Rectal smooth muscle tissue (tissue), 1 donor: ENCODE results near the gene S100A9.
"Not testable (repeated sequence)": the region's sequence is repeated elsewhere in the genome, so short reads cannot be mapped to it uniquely, and the experiment has no call there.

Experiments
- H3K27ac ChIP-seq: one replicate; pipeline ENCODE4 v1.7.0; 2013; ENCODE audit warnings: low read depth, low read length, inconsistent platforms
- H3K27me3 ChIP-seq: one replicate; pipeline ENCODE4 v1.7.0; 2013; ENCODE audit warnings: low read length; ENCODE audit not compliant: control insufficient read depth, insufficient read depth
- H3K36me3 ChIP-seq: one replicate; pipeline ENCODE4 v1.7.0; 2013; ENCODE audit warnings: low read length; ENCODE audit not compliant: control insufficient read depth, insufficient read depth
- H3K4me1 ChIP-seq: one replicate; pipeline ENCODE4 v1.7.0; 2013; ENCODE audit warnings: low read length; ENCODE audit not compliant: control insufficient read depth, insufficient read depth
- H3K4me3 ChIP-seq: one replicate; pipeline ENCODE4 v1.7.0; 2013; ENCODE audit warnings: low read length
- H3K9ac ChIP-seq: one replicate; pipeline ENCODE4 v1.7.0; 2013; ENCODE audit warnings: low read length

The S100A9 gene

DNA sequence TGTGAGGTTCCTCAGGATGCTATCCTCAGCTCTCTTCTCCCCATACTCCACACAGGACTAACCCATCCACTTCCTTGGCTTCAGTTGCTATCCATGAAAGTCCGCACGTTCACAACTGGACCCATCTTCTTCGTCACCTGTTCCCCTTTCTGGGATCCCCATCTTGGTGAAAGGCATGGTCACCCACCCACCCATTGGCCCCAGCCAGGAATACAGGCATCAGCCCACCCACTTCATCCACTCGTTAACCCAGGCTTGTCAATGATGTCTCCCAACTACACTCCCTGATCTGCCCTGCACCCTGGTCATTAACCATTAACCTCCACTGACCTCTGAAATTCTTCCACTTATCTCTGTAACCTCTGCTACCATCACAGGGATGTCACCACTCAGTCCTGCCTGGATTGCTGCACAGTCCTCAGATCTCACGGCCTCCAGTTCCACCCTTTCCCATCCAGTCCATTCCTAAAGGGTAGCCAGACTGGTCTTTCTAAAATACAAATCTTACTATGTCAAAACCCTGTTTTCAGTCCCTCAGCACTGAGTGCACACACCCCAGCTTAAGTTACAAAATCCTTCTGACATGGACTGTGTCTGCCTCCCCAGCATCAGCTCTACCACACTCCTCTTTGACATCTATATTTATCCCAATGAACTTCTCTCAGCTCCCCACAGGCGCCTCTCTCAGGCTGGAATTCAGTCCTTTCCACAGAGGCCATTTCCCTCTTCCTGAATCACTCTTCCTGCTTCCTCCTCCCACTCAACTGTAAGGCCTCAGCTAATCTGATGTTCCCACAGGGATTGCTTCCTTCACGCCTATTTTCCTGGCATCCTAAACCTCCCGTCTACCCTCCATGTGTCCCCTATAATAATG lies 19.4 kb upstream of the S100A9 start:
- Histone ChIP-seq H3K9ac (no peak overlapping the region), H3K4me3 (no peak overlapping the region), H3K36me3 (no peaks in the 10 kb centered on the region), H3K4me1 (no peaks in the 10 kb centered on the region), H3K27me3 (peaks cover 4% of the 10 kb centered on the region), H3K27ac (no peak overlapping the region)

DNA sequence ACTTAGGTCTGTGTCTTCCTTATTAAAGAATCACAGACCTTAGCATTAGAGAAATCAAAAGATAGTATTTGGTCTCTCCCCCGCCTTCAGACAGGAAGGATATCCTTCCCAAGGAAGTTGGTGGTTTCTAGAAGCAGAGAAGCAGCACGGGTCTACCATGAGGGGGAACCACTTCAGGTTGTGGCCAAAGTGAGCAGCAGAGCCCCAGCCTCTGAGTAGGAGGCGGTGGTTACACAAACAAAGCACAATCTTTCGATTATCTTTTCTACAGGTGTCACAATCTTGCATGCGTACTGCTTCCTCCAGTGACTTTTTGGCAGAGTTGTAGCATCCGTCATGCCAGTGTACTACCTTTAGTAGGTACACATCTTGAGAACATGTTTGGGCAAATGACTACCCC lies 17.9 kb upstream of the S100A9 start:
- no peaks in the 10 kb centered on the region for H3K4me1 ChIP-seq
- no peak overlapping the region for H3K27ac ChIP-seq
- H3K27me3 ChIP-seq: peaks cover 4% of the 10 kb centered on the region
- no peak overlapping the region for H3K9ac ChIP-seq
- no peaks in the 10 kb centered on the region for H3K36me3 ChIP-seq
- no peak overlapping the region for H3K4me3 ChIP-seq

DNA sequence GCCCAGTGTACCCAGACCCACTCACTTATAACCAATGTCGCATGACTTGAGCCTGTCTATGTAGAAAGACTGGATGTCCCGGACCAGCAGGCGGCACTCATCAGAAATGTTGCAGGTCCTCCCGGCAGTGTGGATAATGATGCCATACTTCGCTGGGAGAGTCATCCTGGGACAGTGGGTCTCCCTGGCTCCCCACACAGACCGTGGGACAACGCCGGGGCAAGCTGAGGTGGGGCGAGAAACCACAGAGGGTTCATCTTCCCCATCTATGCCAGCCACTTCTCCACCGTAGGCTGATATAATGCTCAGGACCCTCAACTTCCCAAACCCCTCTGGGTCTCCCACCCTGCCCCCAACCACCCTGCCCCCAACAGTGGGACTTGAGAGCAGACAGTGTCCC lies 17.3 kb upstream of the S100A9 start:
- Histone ChIP-seq H3K36me3 (no peaks in the 10 kb centered on the region), H3K27me3 (peaks cover 4% of the 10 kb centered on the region), H3K9ac (no peak overlapping the region), H3K4me3 (no peak overlapping the region), H3K4me1 (no peaks in the 10 kb centered on the region), H3K27ac (no peak overlapping the region)

DNA sequence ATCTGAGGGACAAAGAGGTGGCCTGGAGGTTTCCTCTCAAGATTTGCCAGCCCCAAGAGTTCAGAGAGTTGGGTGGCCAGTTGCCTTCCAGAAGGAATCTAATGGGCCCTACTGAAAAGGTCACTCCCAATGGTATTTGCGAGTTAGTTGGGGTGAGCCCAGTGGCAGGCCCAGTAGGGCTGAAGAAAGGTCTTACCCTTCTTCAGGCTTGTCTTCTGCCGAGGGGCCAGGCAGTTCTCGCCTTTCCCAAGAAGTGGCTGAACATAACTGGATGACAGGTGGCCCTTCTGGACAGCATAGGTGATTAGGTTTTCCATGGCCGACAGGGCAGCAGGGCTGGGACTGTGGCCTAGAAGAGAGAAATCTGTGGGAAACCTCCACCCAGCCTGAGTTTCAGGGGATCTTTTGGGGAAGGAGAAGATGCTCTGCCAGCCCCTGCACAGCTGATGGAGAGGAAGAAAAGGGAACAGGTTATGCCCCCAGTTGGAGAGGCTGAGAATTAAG lies 16.2 kb upstream of the S100A9 start:
- peaks cover 4% of the 10 kb centered on the region for H3K27me3 ChIP-seq
- H3K4me3 ChIP-seq: no peak overlapping the region
- no peak overlapping the region for H3K27ac ChIP-seq
- H3K9ac ChIP-seq: no peak overlapping the region
- no peaks in the 10 kb centered on the region for H3K4me1 ChIP-seq
- no peaks in the 10 kb centered on the region for H3K36me3 ChIP-seq

DNA sequence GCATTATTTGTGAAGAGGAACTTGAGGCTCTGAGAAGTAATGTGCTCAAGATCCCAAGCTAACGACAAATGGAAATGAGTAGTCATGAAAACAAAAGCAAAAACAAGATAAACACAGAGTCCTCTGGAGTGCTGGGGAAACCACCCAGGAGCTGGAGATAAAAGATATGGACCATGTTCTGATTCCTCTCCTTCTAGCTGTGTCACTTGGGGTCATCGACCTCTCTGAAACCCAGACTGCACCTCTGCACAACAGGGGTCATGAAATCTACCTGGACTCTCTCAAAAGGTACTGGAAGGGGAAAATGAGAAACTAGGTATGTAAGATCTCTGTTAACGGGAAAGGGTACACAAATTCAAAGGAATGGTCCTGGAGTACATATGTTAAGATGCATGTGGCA lies 15.5 kb upstream of the S100A9 start:
- Histone ChIP-seq H3K36me3 (no peaks in the 10 kb centered on the region), H3K4me3 (no peak overlapping the region), H3K27me3 (peaks cover 4% of the 10 kb centered on the region), H3K4me1 (no peaks in the 10 kb centered on the region), H3K9ac (no peak overlapping the region), H3K27ac (no peak overlapping the region)

DNA sequence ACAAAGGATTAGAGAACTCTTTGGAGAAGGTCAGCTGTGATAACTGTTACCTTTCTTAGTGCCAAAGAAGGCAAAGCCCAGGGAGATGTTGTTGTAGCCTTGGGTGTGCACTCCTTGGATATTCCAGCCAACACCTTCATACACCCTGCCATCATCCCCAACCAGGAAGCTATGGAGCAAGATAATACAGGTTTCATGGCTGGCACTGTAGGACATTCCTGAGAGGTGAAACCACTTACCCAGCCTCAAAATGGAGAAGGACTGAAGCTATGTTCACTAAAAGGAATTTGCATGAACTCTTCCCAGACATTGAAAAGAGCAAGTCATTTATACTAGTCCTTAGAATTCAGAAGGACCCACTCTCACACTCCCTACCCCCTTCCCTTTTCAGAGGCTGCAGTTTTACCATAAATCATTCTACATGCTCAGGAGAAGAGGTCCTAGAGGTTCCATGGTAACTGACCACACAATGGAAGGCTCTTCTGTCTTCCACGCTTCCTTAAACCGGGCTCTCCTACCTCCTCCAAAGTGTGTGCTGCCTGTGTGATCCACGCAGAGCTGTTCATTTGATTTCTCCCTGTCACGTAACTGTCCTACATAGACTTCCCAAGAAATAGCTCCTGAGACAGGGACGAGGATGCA lies 14.5 kb upstream of the S100A9 start:
- Histone ChIP-seq H3K27ac (no peak overlapping the region), H3K27me3 (peaks cover 4% of the 10 kb centered on the region), H3K4me1 (no peaks in the 10 kb centered on the region), H3K36me3 (no peaks in the 10 kb centered on the region), H3K9ac (no peak overlapping the region), H3K4me3 (no peak overlapping the region)

DNA sequence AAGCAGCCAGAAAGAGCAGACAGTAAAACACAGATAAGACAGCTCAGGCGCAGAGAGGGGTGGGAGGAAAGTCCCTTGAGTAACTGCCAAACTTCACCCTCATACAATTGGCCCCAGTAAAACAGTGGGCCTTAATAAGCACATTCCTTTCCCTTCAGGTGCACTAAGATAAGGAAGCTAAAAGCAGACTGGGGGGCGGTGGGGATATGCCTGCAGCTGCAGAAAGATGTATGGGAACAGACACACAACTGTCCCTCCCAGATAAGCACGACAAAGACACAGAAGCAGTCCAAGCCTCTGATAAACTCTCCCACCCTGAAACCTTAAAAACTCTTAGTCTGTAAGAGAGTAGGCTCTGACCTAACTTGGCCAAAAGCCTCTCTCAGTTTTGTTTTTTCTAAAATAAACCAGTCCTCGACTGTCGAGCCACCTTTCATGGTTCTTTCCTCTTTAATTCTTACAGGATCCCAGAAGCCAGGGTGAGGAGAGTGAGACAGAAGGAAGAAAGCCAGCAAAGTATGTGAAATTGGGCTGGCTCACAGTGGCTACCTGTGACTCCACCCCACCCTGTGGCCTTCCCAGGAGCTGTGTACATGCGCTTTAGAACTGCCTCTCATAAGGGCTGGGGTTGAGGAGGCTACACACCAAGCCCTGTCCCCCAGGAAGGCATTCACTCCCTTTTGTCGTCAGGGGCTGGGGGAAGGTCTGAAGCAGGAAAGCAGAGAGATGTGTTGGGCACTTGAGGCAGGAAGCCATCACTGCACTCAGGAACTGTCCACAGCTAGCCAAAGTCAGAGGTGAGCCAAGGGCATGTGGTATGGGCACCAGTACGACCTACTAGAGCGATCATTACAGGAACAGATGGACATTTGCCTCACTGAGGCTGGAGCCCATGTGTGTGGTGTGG lies 13.6 kb upstream of the S100A9 start:
- peaks cover 4% of the 10 kb centered on the region for H3K27me3 ChIP-seq
- H3K4me3 ChIP-seq: no peak overlapping the region
- no peak overlapping the region for H3K27ac ChIP-seq
- no peaks in the 10 kb centered on the region for H3K4me1 ChIP-seq
- no peak overlapping the region for H3K9ac ChIP-seq
- H3K36me3 ChIP-seq: no peaks in the 10 kb centered on the region

DNA sequence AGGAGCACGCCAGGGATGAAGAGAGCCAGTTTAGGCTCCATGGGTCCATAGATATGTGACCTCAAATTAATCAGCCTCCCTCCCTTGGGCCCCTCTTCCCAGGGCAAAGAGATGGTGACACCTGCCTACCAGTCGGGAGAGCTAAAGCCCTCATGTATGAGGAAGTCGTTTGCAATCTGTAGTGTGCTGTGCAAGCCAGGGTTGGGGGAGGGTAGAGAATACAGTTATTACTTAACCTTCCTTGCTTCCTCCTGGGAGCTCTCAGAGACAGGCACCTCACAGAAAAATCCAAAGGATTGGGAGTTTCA lies 13.0 kb upstream of the S100A9 start:
- Histone ChIP-seq H3K4me1 (no peaks in the 10 kb centered on the region), H3K4me3 (no peak overlapping the region), H3K9ac (no peak overlapping the region), H3K27me3 (peaks cover 4% of the 10 kb centered on the region), H3K27ac (no peak overlapping the region), H3K36me3 (no peaks in the 10 kb centered on the region)

DNA sequence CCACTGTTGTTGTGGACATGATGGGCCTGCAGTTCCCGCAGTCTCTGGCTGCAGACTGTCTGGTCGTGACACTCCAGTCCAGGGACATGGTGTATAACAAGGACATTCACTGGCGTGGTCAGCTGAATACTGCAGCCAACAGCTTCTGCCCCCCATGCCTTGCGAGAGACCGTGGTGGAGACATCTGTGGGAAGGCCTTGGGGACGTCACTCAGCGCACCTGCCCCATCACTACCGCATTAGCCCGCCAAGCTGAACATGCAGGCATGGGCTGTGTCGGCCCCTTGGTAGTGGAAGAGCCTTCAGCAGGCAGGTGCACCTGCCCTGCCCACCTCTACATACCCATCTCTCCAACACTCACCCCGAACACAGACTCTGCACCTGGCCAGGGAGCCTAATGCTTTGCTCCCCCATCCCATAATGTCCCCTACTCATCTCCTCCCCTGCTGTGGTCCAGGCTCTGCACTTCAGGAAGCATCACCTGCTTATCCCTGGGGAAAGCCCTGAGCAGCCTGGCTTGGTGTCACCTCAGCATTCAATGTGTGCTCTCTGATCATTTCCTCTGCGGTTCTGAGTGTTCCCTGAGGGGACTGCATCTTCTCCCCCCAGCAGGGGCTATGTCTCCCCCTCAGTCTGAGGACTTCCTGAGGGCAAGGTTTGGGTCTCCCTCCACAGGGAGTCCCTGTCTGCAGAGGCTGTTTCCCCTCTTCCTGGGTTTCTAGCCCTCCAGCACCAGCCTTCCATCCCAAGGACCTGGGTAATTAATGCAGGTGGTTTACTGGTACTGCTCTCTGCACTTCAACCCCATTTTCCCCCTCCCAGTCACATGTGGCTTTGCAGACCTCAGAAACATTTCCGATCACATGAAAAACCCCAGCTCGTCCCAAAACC lies 12.2 kb upstream of the S100A9 start:
- no peak overlapping the region for H3K27ac ChIP-seq
- no peaks in the 10 kb centered on the region for H3K4me1 ChIP-seq
- no peak overlapping the region for H3K9ac ChIP-seq
- no peaks in the 10 kb centered on the region for H3K36me3 ChIP-seq
- H3K4me3 ChIP-seq: no peak overlapping the region
- H3K27me3 ChIP-seq: peaks cover 4% of the 10 kb centered on the region

DNA sequence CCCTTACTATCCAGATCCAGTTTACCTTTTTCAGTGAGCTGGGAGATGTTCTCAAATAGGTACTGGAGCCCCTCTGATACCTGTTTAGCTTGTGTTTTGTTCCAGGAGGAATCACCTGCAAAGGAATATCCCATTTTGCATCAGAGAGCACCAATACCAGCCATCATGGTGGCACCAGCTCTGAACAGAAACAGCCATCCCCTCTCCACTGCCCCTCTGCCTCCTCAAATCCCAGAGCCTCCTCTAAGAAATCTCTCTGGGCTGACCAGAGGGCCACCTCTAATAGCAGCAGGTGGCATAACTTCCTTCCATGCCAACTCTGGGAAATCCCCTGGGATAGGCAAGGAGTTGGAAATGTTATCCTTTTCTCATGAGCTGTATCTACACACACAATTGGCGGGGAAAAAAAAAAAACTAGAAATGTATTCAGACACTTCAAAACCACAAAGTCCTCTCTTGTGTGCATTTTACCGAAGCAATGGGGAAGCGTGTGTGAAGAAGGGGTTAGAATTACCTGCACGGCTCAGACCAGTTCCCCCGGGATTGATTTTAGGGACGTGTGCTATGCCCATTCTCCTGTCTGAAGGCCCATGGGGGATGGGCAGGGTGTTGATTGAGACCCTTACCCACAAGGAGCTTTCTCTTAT lies 11.5 kb upstream of the S100A9 start:
- no peak overlapping the region for H3K27ac ChIP-seq
- H3K4me3 ChIP-seq: no peak overlapping the region
- H3K27me3 ChIP-seq: peaks cover 4% of the 10 kb centered on the region
- H3K9ac ChIP-seq: no peak overlapping the region
- no peaks in the 10 kb centered on the region for H3K4me1 ChIP-seq
- no peaks in the 10 kb centered on the region for H3K36me3 ChIP-seq

DNA sequence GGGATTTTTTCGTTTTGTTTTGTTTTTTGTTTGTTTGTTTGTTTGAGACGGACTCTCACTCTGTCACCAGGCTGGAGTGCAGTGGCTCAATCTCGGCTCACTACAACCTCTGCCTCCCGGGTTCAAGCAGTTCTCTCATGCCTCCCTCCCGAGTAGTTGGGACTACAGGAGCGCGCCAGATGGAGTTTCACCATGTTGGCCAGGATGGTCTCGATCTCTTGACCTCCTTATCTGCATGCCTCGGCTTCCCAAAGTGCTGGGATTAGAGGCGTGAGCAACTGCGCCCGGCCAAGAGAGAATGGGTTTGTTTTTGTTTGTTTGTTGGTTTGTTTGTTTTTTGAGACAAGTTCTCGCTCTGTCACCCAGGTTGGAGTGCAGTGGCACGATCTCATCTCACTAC lies 10.6 kb upstream of the S100A9 start:
- H3K4me1 ChIP-seq, H3K36me3 ChIP-seq, H3K9ac ChIP-seq, H3K27ac ChIP-seq, H3K27me3 ChIP-seq, H3K4me3 ChIP-seq: not testable (repeated sequence)
